ENCODE measurements around the gene FERD3L. TPM values are rescaled to one million over a fixed set of nuclear protein-coding genes. Genes with fewer than 3 reads are reported as not detected.
A peak's percentile ranks its signal among the peaks of the same experiment; 100 is the strongest.

FERD3L gene
- total RNA-seq, 1 experiment from 2014 or later = not detected

GRCh38 chr7:19101472-19101871, 43.7 kb downstream of the FERD3L start:
- Histone ChIP-seq H3K4me3 (no peak overlapping the region), H3K27ac (no peak overlapping the region), H3K27me3 (replicated peaks) (no peaks in the 10 kb centered on the region), H3K9me3 (replicated peaks) (no peaks in the 10 kb centered on the region), H3K4me1 (replicated peaks) (peaks cover 25% of the 10 kb centered on the region), H3K36me3 (no peaks in the 10 kb centered on the region)
- DNase-seq (ENCODE audit: low read depth in 1 of 2, low spot score in 2 of 2) = no peak

- H3K4me1 ChIP-seq (replicated peaks) = peaks cover 14% of the 10 kb centered on the region; the same call in 1 of the 2 replicates
- no peaks in the 10 kb centered on the region for H3K36me3 ChIP-seq
- H3K27me3 ChIP-seq (replicated peaks) = no peaks in the 10 kb centered on the region
- no peak for DNase-seq (ENCODE audit: low read depth in 1 of 2, low spot score in 2 of 2)
- no peaks in the 10 kb centered on the region for H3K9me3 ChIP-seq (replicated peaks)
- H3K4me3 ChIP-seq = no peak overlapping the region
- no peak overlapping the region for H3K27ac ChIP-seq
Measured at GRCh38 chr7:19099924-19100323, 45.3 kb downstream of the FERD3L start.

- Histone ChIP-seq H3K27ac (no peak overlapping the region), H3K4me3 (no peak overlapping the region), H3K9me3 (replicated peaks) (no peaks in the 10 kb centered on the region), H3K4me1 (replicated peaks) (0 out of 2 replicates have a peak, but pooled peaks cover 9% of the 10 kb centered on the region), H3K36me3 (no peaks in the 10 kb centered on the region), H3K27me3 (replicated peaks) (no peaks in the 10 kb centered on the region)
- DNase-seq (ENCODE audit: low read depth in 1 of 2, low spot score in 2 of 2) = no peak
Measured at GRCh38 chr7:19099194-19099593, 46.0 kb downstream of the FERD3L start.

- Histone ChIP-seq H3K27me3 (replicated peaks) (no peaks in the 10 kb centered on the region), H3K4me1 (replicated peaks) (0 out of 2 replicates have a peak, but pooled peaks cover 9% of the 10 kb centered on the region), H3K36me3 (no peaks in the 10 kb centered on the region), H3K27ac (no peak overlapping the region), H3K4me3 (no peak overlapping the region), H3K9me3 (replicated peaks) (no peaks in the 10 kb centered on the region)
- DNase-seq (ENCODE audit: low read depth in 1 of 2, low spot score in 2 of 2) = no peak
Measured at GRCh38 chr7:19098510-19098909, 46.7 kb downstream of the FERD3L start.

- DNase-seq (ENCODE audit: low read depth in 1 of 2, low spot score in 2 of 2) = no peak
- Histone ChIP-seq H3K4me3 (no peak overlapping the region), H3K9me3 (replicated peaks) (no peaks in the 10 kb centered on the region), H3K27ac (peak overlapping the region; percentile 18), H3K36me3 (no peaks in the 10 kb centered on the region), H3K27me3 (replicated peaks) (no peaks in the 10 kb centered on the region), H3K4me1 (replicated peaks) (peaks cover 11% of the 10 kb centered on the region; the same call in 1 of the 2 replicates)
Measured at GRCh38 chr7:19097165-19098055, 47.8 kb downstream of the FERD3L start.

GRCh38 chr7:19095353-19095860, 49.8 kb downstream of the FERD3L start:
- no peaks in the 10 kb centered on the region for H3K27me3 ChIP-seq (replicated peaks)
- H3K27ac ChIP-seq = no peak overlapping the region
- H3K9me3 ChIP-seq (replicated peaks) = no peaks in the 10 kb centered on the region
- peak in 1 of 2 experiments; percentile 48 for DNase-seq (ENCODE audit: low read depth in 1 of 2, low spot score in 2 of 2)
- no peak overlapping the region for H3K4me3 ChIP-seq
- peaks cover 21% of the 10 kb centered on the region for H3K4me1 ChIP-seq (replicated peaks)
- H3K36me3 ChIP-seq = no peaks in the 10 kb centered on the region

Other genes starting within 250 kb of the FERD3L start
- 49.5 and 76.2 TPM in 2 replicates for gene TWIST1, start 27.8 kb downstream of the FERD3L start, total RNA-seq (2014; rRNA removed; shearing (Covaris generic))

Data from SJSA1 (cell line).